Measurements from ENCODE around the gene TBCD.
A peak's percentile ranks its signal among the peaks of the same experiment; 100 is the strongest.

TBCD gene

DNA sequence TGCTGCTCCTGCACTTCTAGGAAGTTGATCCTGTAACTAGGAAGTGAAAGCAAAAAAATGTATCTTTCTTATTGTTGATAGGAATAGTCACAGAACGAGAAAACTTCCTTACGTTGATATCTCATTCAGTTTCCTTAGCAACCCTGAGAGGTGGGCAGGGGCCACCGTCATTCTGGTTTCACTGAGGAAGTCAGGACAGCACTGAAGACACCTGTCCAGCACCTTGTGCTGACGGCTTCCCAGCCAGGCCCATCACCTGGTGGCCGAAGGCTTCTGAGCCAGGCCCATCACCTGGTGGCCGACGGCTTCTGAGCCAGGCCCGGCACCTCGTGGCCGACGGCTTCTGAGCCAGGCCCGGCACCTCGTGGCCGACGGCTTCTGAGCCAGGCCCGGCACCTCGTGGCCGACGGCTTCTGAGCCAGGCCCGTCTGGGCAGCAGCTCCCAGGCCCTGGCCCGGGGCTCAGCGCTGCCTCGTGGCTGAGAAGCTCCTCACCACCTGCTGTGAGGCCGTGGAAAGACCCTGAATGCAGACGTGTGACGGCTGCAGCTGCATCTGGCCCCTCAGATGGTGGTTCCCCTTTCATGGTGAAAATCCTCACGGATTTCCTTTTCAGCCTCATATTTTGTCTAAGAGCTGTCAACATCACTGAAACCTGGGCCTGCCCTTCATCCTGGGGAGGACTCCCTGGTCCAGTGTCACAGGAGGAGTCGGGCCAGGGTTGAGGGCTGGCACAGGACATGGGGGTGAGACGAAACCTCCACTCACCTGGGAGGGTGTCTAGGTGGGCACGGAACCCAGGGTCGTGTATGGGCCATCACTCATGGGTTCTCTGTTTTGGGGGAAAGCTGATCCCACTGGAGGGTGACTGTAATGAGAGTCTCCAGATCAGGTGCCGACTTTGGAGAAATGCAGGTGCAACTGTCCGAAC lies 121.0 kb downstream of the TBCD start:
- no peak for DNase-seq

DNA sequence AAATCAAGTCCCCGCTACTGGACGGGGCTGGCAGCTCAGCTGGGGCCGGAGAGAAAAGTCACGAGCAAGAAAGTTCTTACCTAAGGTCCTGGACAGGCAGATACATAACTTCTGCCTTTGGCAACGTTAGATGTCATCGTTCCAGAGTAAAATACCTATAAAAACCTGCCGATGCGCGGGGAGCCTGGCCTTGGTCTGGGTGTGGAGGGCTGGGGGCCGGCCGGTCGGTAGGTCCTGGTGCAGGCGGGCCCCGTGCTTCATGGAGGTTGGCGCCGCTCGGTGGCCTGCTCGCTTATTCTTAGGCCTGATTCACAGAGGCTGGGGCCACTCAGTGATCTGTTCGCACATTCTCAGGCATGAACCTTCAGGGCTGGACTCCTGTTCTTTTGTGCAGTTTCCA lies 121.7 kb downstream of the TBCD start:
- no peak for DNase-seq

- no peak for DNase-seq
These were observed 122.4 kb downstream of the TBCD start for GRCh38 chr17:82874011-82874835.

DNA sequence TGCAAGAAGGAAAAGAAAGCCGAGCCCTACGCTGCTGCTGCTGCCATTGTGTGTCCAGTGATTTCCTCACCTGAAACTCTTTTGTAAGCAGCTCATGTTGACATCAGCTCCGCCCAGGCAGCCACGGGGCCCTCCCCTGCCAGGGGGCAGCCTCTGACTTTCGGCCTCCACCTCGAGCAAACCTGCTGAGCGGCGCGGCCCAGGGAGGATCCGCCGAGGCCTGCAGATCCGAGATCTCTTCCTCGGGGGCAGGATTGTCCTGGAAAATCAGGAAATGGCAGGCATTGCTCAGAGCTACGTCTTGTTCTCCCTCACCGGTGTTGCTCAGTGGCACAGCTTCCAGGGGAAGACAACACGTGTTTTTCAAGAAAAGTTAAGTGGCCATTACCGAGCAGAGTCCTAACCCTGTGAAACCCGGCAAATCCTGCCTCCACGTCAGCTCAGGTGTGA lies 123.6 kb downstream of the TBCD start:
- peak; percentile 59 to 91 for DNase-seq

DNA sequence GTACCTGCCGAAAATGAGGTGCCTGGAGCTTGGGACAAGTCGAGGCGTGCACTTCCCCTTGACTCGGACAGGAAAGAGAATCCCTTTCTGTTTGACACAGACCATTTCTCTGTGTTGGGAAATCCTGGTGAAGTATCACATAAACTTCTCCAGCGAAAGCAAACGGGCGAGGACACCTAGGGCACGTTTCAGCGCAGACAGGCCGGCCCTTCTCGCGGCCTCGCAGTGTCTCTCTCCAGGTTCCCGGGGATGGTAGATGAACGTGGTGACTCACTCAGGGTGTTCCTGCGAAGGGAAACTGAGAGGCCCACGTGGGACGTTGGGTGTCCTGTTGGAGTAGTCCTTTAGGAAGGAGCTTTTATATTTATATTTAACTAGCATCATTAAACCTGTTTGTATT lies 124.3 kb downstream of the TBCD start:
- peak in 1 of 2 experiments; percentile 45 for DNase-seq

DNA sequence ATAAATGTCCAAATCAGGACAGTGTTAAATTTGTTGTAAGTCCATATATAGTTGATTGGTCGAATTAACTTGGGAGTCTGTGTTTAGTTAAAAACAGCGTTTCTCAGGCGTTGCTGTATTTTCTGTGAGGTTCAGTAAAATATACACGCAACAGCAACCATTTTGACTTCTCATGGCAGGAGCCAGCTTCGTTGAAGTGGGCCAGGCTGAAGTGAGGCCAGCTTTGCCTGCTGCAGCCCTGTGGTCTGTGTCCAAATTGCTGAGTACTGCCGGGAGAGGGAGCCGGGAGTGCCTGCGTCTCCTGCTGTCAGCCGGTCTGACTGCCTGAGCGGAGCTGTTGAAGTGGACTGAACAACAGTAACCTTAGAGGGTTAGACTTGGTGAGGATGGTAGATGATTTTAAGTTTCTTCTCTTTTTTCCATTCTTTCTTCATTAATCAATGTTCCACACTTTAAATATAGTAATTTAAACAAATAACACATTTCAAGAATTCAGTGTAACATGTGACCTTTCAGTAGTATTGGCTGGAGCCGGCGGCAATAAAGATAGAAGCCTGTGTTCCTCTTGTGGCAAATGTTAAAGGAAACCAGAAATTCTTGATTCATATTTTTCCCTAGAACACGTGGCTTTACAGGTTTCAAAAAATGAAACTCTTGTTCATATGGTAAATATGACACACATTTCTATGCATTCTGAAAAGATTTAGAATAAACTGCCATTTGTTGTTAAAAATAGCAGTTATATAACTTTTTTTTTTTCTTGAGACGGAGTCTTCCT lies 124.9 kb downstream of the TBCD start:
- peak; percentile 59 to 64 for DNase-seq

- DNase-seq, result no peak
These were observed 126.7 kb downstream of the TBCD start for GRCh38 chr17:82878527-82878926.

- DNase-seq, result no peak
These were observed 127.4 kb downstream of the TBCD start for GRCh38 chr17:82879241-82879640.

DNA sequence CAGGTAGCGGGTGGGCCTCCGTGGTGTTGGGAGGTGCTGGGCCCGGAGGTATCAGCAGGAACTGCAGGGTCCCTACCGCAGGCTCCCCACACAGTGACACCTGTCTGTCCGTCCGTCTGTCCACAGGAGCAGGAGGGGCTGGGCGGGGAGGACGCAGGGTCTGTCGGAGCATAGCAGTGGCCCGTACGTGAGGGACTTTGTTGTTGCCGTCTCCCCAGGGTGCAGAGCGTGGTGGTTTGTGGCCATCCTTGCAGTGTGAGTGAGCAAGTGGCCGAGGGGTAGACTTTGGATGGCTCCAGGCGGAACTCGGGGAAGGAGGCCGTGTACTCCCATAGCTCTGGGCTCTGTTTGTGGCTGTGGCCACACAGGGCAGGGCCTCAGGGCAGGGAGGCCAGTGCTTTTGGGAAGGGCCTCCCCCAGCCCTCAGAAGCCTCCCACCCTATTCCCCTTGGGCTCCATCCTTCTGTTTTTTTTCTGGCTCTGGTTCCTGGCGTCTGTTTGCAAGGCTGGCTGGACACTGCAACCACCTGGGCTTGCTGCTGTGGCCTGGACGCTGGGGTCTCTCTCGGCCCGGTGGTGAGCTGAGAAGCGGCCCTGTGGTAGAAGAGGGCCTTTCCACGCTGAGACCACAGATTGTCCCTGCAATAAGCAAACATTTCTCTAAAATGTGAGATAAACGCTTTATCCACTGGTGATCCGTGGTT lies 128.9 kb downstream of the TBCD start:
- no peak for DNase-seq

GRCh38 chr17:82881324-82881823 lies 129.5 kb downstream of the TBCD start:
- no peak for DNase-seq

DNA sequence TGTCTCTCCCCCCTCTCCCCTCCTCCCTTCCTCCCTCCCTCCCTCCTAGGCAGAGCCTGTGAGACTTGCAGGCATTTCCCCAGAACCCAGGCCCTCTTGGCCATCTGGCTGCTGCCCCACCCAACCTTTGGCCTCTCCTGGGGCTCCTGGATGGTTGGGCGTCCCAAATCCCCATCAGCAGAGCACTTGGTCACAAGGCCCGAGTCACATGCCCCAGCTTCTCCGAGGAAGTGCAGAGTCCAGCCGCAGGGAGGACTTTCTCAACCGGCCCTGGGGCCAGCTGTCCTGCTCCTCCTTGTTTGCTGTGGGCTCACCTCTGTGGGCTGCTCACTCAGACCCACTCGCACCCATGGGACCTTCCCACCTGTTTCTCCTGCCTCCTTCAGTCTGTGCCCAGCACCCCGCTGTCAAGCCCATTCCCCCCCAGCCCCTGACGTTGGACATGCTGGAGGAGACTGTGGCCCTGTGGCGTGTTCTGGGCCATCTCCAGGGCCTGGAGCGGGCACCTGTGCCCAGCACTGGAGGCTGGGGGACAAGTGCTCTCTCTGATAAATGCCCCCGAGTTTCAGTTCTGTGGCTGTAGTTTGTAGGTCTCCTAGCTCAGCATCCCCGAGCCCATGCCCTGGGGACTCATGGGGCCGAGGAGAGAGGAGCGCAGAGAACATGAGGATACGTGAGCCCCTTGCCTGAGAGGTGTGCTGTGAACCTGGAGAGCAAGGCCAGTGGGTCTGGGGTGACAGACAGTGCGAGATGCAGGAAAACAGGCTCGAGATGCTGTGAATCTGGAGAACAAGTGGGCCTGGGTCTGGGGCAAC lies 130.2 kb downstream of the TBCD start:
- no peak for DNase-seq

DNA sequence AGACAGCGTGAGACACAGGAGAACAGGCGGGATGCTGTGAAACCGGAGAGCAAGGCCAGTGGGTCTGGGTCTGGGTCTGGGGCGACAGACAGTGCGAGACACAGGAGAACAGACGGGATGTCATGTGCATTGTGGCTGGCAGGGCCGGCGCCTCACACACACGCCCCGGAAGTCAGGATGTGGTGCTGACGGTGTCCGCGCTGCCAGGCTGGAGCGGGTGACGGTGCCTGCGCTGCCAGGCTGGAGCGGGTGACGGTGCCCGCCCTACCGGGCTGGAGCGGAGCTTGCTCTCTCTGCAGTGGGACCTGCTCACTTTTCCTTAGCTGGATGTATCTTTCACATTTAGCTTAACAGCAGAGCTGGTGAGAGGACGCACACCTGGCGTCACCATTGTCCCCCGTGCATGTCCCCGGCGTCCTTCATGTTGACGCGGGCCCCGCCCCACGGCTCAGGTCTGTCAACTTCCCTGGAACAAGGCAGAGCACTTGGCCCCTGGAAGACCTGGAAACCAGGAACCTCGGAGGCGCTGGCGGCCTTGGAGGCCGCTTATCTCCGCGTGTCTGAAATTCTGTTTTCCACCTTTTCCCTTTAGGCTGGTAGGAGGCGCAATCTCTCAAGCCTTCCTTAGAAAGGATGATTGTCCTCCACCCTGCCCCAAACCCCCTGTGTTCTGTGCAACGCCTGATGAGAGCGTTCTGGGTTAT lies 131.0 kb downstream of the TBCD start:
- peak; percentile 82 to 89 for DNase-seq

GRCh38 chr17:82883419-82884031 lies 131.7 kb downstream of the TBCD start:
- no peak for DNase-seq

GRCh38 chr17:82884341-82884969 lies 132.6 kb downstream of the TBCD start:
- no peak for DNase-seq

DNA sequence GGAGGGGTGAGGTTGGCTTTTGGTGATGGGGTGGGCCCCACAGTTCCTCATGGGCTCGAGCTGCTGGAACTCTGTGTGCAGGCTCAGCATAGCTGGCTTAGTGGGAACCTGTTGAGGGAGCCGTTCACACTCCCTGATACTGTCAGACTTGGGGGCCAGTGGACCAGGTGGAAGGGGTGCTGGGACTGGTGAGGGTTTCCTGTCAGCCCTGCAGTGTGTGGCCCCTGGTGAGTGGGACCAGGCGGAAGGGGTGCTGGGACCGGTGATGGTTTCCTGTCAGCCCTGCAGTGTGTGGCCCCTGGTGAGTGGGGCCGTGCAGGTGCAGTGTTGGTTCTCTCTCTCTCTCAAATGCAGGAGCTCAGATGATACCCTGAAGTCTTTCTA lies 133.1 kb downstream of the TBCD start:
- no peak for DNase-seq

- DNase-seq, result no peak
These were observed 135.6 kb downstream of the TBCD start for GRCh38 chr17:82887255-82888164.

DNA sequence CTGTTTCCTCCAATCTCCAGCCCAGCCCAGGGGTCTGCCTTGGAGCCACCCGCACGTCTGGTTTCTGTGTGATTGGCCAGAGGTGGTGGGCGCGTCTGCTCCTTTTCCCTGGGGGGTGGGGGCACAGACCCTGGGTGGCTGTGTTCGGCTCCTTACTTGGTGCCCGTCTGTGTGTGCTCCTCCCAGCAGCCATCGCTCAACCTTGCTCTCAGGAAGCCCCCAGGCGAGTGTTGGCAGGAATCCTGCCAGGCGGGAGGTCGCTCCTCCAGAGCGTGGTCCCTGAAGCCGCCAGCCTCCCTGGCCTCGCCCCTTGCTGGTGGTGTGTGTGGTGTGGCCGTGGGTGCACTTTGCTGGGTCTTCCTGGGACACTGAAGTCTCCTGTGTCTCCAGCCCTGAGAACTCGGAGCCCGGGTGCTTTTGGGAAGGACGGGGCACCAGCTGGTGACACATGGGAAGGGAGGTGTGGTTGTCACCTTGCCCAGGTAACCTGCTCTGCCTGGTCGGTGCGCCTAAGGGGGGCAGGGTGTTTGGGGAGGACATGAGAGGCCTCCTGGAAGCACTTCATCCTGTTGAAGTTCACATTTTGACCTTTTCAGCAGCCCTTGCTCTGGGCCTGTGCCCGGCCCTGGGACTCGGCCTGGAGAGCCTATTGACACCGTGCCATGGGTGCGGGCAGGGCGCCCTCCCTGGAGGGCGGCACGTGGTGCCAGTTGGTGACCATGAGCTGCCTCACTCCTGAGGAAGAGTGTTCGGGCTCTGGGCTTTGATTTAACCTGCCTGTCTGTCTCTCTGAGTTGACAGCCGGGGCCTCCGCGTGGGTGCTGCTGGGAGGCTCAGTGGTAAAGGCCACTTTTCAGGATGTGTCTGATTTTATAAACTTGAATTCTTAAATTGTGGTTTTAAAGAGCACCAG lies 137.0 kb downstream of the TBCD start:
- no peak for DNase-seq

All from NCI-H187 (cell line).